SK-N-SH (cell line): ENCODE measurements around the gene ELMO3. TPM values are rescaled to one million over a fixed set of nuclear protein-coding genes. Genes with fewer than 3 reads are reported as not detected.

Source experiments
- CTCF ChIA-PET: fragments of 300-600, 350-600 bp; formaldehyde crosslinking; extraction: SDS; loops from one replicate; lab custom pipeline; 2021; lab: Yijun Ruan, JAX
- POLR2A ChIA-PET: fragments of 350-600 bp; sonication (Branson Sonifier 250); formaldehyde crosslinking; extraction: SDS; loops from one replicate; lab custom pipeline; 2020; ENCODE audit warnings: antibody characterized with exemption, inconsistent platforms; lab: Yijun Ruan, JAX
- DNase-seq: peaks from one replicate; pipeline ENCODE4 v3.0.0; 2012
- H2AFZ ChIP-seq: fragments of 200-600 bp; sonication (generic); 2 replicates; pipeline ENCODE4 v1.8.1; 2016; ENCODE audit warnings: antibody characterized with exemption, mild to moderate bottlenecking, low read depth
- H3F3A ChIP-seq: fragments of 200-600 bp; sonication (generic); replicated peaks from 2 replicates; pipeline ENCODE3; 2016; ENCODE audit warnings: antibody characterized with exemption, mild to moderate bottlenecking; ENCODE audit not compliant: insufficient read depth
- H3K27ac ChIP-seq, 2 experiments: fragments of 200-500 bp in 1 of 2; fragments of 200-600 bp in 1 of 2; sonication (Bioruptor generic) in 1 of 2; sonication (generic), shearing (Covaris generic) in 1 of 2; 2 replicates each; pipeline versions ENCODE4 v1.5.1 to v1.6.1; 2014 to 2016; ENCODE audit warnings: low read depth in 2 of 2, inconsistent platforms in 1 of 2, low read length in 1 of 2, mild to moderate bottlenecking in 1 of 2, mixed read lengths in 1 of 2
- H3K27me3 ChIP-seq: fragments of 200-600 bp; sonication (generic), shearing (Covaris generic); 2 replicates; pipeline ENCODE4 v1.6.1; 2016; ENCODE audit warnings: mixed run types; ENCODE audit not compliant: insufficient read depth
- H3K36me3 ChIP-seq, 2 experiments: fragments of 200-500 bp in 1 of 2; fragments of 200-600 bp in 1 of 2; sonication (Bioruptor generic) in 1 of 2; sonication (generic) in 1 of 2; replicated peaks in 1 of 2; 2 replicates each; pipeline versions ENCODE3 to v1.5.1; 2014 to 2016; ENCODE audit warnings: low read length in 1 of 2, mild to moderate bottlenecking in 1 of 2; ENCODE audit not compliant: insufficient read depth in 2 of 2, control insufficient read depth in 1 of 2
- H3K4me1 ChIP-seq, 2 experiments: fragments of 200-500 bp in 1 of 2; fragments of 200-600 bp in 1 of 2; sonication (Bioruptor generic) in 1 of 2; sonication (generic), shearing (Covaris generic) in 1 of 2; 2 replicates each; pipeline versions ENCODE4 v1.5.1 to v1.6.1; 2014 to 2016; ENCODE audit warnings: low read depth in 1 of 2, low read length in 1 of 2, mixed run types in 1 of 2; ENCODE audit not compliant: insufficient read depth in 2 of 2, control insufficient read depth in 1 of 2
- H3K4me2 ChIP-seq: fragments of 200-600 bp; sonication (generic), shearing (Covaris generic); 2 replicates; pipeline ENCODE4 v1.6.1; 2017; ENCODE audit warnings: mixed run types
- H3K4me3 ChIP-seq, 2 experiments: fragments of 200-500 bp in 1 of 2; fragments of 200-600 bp in 1 of 2; sonication (Bioruptor generic) in 1 of 2; sonication (generic), shearing (Covaris generic) in 1 of 2; 2 replicates each; pipeline versions ENCODE4 v1.5.1 to v1.8.1; 2014 to 2016; ENCODE audit warnings: low read depth in 2 of 2, inconsistent platforms in 1 of 2, low read length in 1 of 2, mild to moderate bottlenecking in 1 of 2, mixed read lengths in 1 of 2, moderate library complexity in 1 of 2
- H3K79me2 ChIP-seq: fragments of 200-600 bp; sonication (generic); 2 replicates; pipeline ENCODE4 v1.8.1; 2017; ENCODE audit warnings: mild to moderate bottlenecking; ENCODE audit not compliant: insufficient read depth
- H3K9ac ChIP-seq: fragments of 200-600 bp; sonication (generic); 2 replicates; pipeline ENCODE4 v1.6.1; 2017; ENCODE audit warnings: mixed run types
- H3K9me2 ChIP-seq: fragments of 200-600 bp; sonication (generic); 2 replicates; pipeline ENCODE4 v1.6.1; 2017; ENCODE audit warnings: mixed run types
- H3K9me3 ChIP-seq: fragments of 200-600 bp; sonication (generic); 2 replicates; pipeline ENCODE4 v1.6.1; 2017; ENCODE audit warnings: mixed run types, mild to moderate bottlenecking, moderate library complexity
- H4K20me1 ChIP-seq: fragments of 200-600 bp; sonication (generic); 2 replicates; pipeline ENCODE4 v1.6.1; 2017; ENCODE audit warnings: mild to moderate bottlenecking, mixed run types; ENCODE audit not compliant: insufficient read depth
- CTCF ChIP-seq: fragments of 200-600 bp; sonication (generic); IDR thresholded peaks from 2 replicates; pipeline ENCODE4 v1.6.1; 2017; ENCODE audit warnings: antibody characterized with exemption, mild to moderate bottlenecking, moderate library complexity
- EZH2phosphoT487 ChIP-seq: fragments of 200-600 bp; sonication (generic); IDR thresholded peaks from 2 replicates; pipeline ENCODE4 v1.6.1; 2017; ENCODE audit warnings: low read depth, mixed run types, mild to moderate bottlenecking, antibody characterized with exemption, moderate library complexity, borderline replicate concordance
- MXI1 ChIP-seq: IDR thresholded peaks from 2 replicates; pipeline ENCODE4 v1.6.1; 2012; ENCODE audit warnings: mild to moderate bottlenecking, low read depth, low read length, improper control_type of control experiment
- NFIC ChIP-seq: IDR thresholded peaks from 2 replicates; pipeline ENCODE4 v1.4.0; 2012; ENCODE audit warnings: borderline replicate concordance
- REST ChIP-seq: IDR thresholded peaks from 2 replicates; pipeline ENCODE4 v1.6.1; 2012; ENCODE audit warnings: mild to moderate bottlenecking, low read depth, low read length, moderate library complexity
- SIN3A ChIP-seq: IDR thresholded peaks from 2 replicates; pipeline ENCODE4 v1.6.1; 2012; ENCODE audit warnings: low read depth, mild to moderate bottlenecking, low read length, moderate library complexity, borderline replicate concordance
- SMC3 ChIP-seq: IDR thresholded peaks from 2 replicates; pipeline ENCODE4 v1.6.1; 2012; ENCODE audit warnings: low read depth, low read length, improper control_type of control experiment
- TAF1 ChIP-seq: IDR thresholded peaks from 2 replicates; pipeline ENCODE4 v1.6.1; 2012; ENCODE audit warnings: low read depth, mild to moderate bottlenecking, low read length, moderate library complexity, borderline replicate concordance
- TCF12 ChIP-seq: IDR thresholded peaks from 2 replicates; pipeline ENCODE4 v1.4.0; 2012
- TEAD4 ChIP-seq: IDR thresholded peaks from 2 replicates; pipeline ENCODE4 v1.4.0; 2012; ENCODE audit warnings: mild to moderate bottlenecking, borderline replicate concordance; ENCODE audit not compliant: insufficient read depth
- YY1 ChIP-seq: IDR thresholded peaks from 2 replicates; pipeline ENCODE4 v1.4.0; 2012; ENCODE audit warnings: low read depth, mild to moderate bottlenecking
- WGBS: methylation state at CpG from one replicate; pipeline ENCODE4 v1.1.6; 2017; ENCODE audit warnings: low lambda C conversion rate; 5-methylcytosine and 5-hydroxymethylcytosine counted together
- polyA plus RNA-seq, 3 experiments: library from polyadenylated mRNA; depleted of rRNA; stranded (reverse); fragments of >200 nt; gene quantifications; 2 replicates each; pipeline ENCODE4 v1.2.3, GENCODE V29; 2012
- TF ChIP-seq, protein P1 (sequence below): IDR thresholded peaks from 2 replicates; pipeline ENCODE4 v1.4.0; 2012; ENCODE audit warnings: low read depth
- TF ChIP-seq, protein P2 (sequence below): IDR thresholded peaks from 2 replicates; pipeline ENCODE4; 2012

ELMO3 gene
- polyA plus RNA-seq, 1 of the 3 experiments (the other 2 are of a cell fraction) = 2.3 TPM

DNA sequence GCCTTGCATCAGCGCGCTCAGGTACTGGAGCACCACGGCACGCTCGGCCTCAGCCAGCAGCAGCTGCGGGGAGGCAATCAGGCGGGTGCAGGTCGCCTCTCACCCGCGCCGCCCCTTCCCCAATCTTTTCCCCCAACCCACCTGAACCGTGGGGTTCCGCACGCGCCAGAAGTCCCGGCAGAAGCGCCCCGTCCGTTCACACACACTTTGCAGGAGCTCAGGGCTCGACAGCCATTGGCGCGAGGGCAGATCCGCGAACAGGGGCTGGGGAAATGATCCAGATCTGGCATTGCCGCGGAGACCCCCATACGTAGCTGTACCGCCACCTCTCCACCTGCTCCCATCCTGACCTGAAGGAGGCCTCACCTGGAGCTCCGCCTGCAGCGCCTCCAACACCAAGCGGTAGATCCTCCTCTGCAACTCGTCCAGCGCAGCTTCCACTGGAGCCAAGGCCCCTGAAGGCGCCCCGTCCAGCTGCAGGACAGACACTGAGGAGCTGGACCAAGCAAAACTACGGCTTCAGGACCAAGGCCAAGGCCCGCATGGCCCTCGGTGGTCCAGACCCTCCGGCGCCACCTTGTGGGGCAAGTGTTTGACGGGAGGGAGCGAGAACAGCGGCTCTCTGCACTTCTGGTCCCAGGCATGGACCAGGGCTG, 13.8 kb upstream of the ELMO3 start (continued):
- TF ChIP-seq EZH2phosphoT487 = no peak
- TF ChIP-seq MXI1 = peak; percentile 28; the same call in 1 of the 2 replicates

DNA sequence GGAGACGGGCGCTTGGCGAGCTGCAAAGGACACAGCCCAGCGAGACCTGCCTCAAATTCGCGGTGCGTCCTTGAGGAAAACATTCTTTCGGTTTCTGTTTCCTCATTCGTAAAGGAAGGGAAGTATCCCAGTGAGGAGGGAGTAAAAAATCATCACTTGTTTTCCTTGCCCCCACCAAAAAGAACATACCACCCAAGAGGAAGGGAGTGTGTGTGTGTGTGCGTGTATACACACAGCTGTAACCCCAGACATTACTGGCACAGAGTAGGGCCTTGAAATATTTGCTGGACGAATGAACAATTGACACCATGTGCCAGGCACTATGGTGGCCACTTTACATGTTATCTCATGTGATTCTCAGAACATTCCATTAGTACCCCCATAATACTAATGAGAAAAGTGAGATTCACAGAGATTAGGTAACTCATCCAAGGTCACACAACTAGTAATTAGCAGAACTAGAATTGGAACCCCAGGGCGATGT, 13.2 kb upstream of the ELMO3 start:
- Histone ChIP-seq H3K36me3 (no peaks in the 10 kb centered on the region), H2AFZ (no peak overlapping the region), H3K9me3 (no peaks in the 10 kb centered on the region), H3K9ac (no peak overlapping the region), H3F3A (peaks cover 33% of the 10 kb centered on the region), H3K9me2 (no peaks in the 10 kb centered on the region), H3K27ac (peak overlapping the region in 1 of 2 experiments; percentile 57; a peak in 2 of 4 replicates), H3K27me3 (no peaks in the 10 kb centered on the region), H3K4me3 (peak overlapping the region in 1 of 2 experiments; percentile 48; a peak in 2 of 4 replicates)
- 58% methylated on average over 11 of the region's 12 CpGs for WGBS
- CTCF ChIA-PET = interaction anchor here (0.7 to 4.2 kb wide), 19 partner anchors 9 to 290 kb away, joined by 3 to 27 read pairs (median 5); partner anchors contain the start of genes CES3, NOL3 and ZDHHC1
- POLR2A ChIA-PET = interaction anchor here (0.8 to 2.0 kb wide), 4 partner anchors 10 to 41 kb away, joined by 4 to 12 read pairs (median 6); partner anchors contain the start of gene TMEM208
- TF ChIP-seq SMC3 (no peak), TAF1 (no peak), CTCF (0 out of 2 replicates have a peak, but pooled peaks have one; percentile 2)
- TF ChIP-seq, protein P1, sequence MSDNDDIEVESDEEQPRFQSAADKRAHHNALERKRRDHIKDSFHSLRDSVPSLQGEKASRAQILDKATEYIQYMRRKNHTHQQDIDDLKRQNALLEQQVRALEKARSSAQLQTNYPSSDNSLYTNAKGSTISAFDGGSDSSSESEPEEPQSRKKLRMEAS = no peak
- TF ChIP-seq, all 33 proteins: peak for 1
- Histone ChIP-seq H3K4me1 (peaks cover 22 to 26% of the 10 kb centered on the region in 2 experiments), H3K4me2 (peak overlapping the region; percentile 92), H4K20me1 (no peaks in the 10 kb centered on the region; the same call in 1 of the 2 replicates), H3K79me2 (peaks cover 18% of the 10 kb centered on the region)
- no peak for DNase-seq

DNA sequence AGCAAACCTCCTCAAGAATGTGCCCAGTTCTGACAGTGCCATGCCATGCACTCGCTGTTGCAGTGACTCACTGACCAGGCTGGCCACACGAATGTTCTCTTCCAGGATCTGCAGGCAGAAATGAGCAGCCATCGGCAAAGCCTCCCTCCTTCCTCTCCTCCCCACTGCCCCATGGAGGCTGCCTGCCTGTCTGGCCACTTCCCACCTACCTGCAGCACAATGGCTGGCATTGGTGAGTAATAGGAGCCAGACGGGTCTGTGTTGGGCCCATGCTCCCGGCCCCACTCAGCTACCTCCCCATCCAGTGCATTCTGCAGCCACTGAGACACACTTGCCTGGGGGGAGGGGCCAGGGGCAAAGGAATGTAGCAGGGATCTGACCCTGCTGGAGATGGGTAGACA, 12.4 kb upstream of the ELMO3 start:
- H3K36me3 ChIP-seq = no peaks in the 10 kb centered on the region
- H3K4me2 ChIP-seq = peak overlapping the region; percentile 92
- H3K79me2 ChIP-seq = peaks cover 18% of the 10 kb centered on the region
- no peak overlapping the region for H3K9ac ChIP-seq
- DNase-seq = no peak
- H3K4me1 ChIP-seq = peaks cover 21 to 25% of the 10 kb centered on the region in 2 experiments
- H3K9me3 ChIP-seq = no peaks in the 10 kb centered on the region
- no peaks in the 10 kb centered on the region for H3K27me3 ChIP-seq
- H3F3A ChIP-seq = peaks cover 30% of the 10 kb centered on the region
- WGBS = 13% methylated on average over 4 of the region's 5 CpGs
- no peaks in the 10 kb centered on the region for H3K9me2 ChIP-seq
- CTCF ChIA-PET = interaction anchor here (1.2 to 2.3 kb wide), 3 partner anchors 168 to 232 kb away, joined by 4 to 12 read pairs (median 6); partner anchors contain the start of gene CES3
- H3K4me3 ChIP-seq = peak overlapping the region in 1 of 2 experiments; percentile 36; a peak in 2 of 4 replicates
- peak overlapping the region in 1 of 2 experiments; percentile 57; a peak in 3 of 4 replicates for H3K27ac ChIP-seq
- H2AFZ ChIP-seq = no peak overlapping the region
- POLR2A ChIA-PET = no interaction called here
- no peaks in the 10 kb centered on the region for H4K20me1 ChIP-seq
- TF ChIP-seq MXI1 (no peak), TEAD4 (no peak), REST (peak; percentile 48; the same call in 1 of the 2 replicates), NFIC (no peak; the same call in 1 of the 2 replicates), SMC3 (no peak), SIN3A (peak; percentile 65; the same call in 1 of the 2 replicates), YY1 (peak; percentile 50; the same call in 1 of the 2 replicates), TCF12 (peak; percentile 32; the same call in 1 of the 2 replicates)
- TF ChIP-seq, protein P1 = peak; percentile 63; the same call in 1 of the 2 replicates
- TF ChIP-seq, protein P2, sequence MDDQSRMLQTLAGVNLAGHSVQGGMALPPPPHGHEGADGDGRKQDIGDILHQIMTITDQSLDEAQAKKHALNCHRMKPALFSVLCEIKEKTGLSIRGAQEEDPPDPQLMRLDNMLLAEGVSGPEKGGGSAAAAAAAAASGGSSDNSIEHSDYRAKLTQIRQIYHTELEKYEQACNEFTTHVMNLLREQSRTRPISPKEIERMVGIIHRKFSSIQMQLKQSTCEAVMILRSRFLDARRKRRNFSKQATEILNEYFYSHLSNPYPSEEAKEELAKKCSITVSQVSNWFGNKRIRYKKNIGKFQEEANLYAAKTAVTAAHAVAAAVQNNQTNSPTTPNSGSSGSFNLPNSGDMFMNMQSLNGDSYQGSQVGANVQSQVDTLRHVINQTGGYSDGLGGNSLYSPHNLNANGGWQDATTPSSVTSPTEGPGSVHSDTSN = no peak
